GM13977 (cell line): ENCODE measurements around the gene TNFAIP1.

ENCODE experiments used
- DNase-seq: peaks from one replicate; pipeline ENCODE4 v3.0.0; 2012; ENCODE audit warnings: low spot score
- CTCF ChIP-seq: IDR thresholded peaks from 2 replicates; pipeline ENCODE4 v1.5.1; 2012; ENCODE audit warnings: mild to moderate bottlenecking, control low read depth; ENCODE audit not compliant: insufficient read depth; ENCODE audit errors: extremely low read depth, missing control alignments
- in situ Hi-C: fragments of 300-500 bp; cut with MboI; formaldehyde crosslinking; loops from one replicate; pipeline ENCODE4 v1.12.0; 2022; ENCODE audit warnings: low sequenced_read_pairs, low pct_unique_long_range_greater_than_20kb, mixed read lengths, inconsistent platforms; ENCODE audit not compliant: unreplicated experiment

TNFAIP1 gene

GRCh38 chr17:28325211-28325610, 10.3 kb upstream of the TNFAIP1 start:
- in situ Hi-C loops, result no loop called here
- DNase-seq, result no peak
- no peak for TF ChIP-seq CTCF

GRCh38 chr17:28326114-28326513, 9.4 kb upstream of the TNFAIP1 start:
- in situ Hi-C loops, result no loop called here
- TF ChIP-seq CTCF, result no peak
- DNase-seq, result no peak

GRCh38 chr17:28327031-28327607, 8.4 kb upstream of the TNFAIP1 start:
- peak; percentile 47 for DNase-seq
- no peak for TF ChIP-seq CTCF
- in situ Hi-C loops, result no loop called here

- in situ Hi-C loops, result no loop called here
- DNase-seq, result no peak
- TF ChIP-seq CTCF, result no peak
Observed at GRCh38 chr17:28327709-28328108, 7.9 kb upstream of the TNFAIP1 start.

GRCh38 chr17:28328325-28328724, 7.2 kb upstream of the TNFAIP1 start:
- no peak for DNase-seq
- no peak for TF ChIP-seq CTCF
- in situ Hi-C loops, result no loop called here

GRCh38 chr17:28330671-28331070, 4.9 kb upstream of the TNFAIP1 start:
- DNase-seq, result no peak
- in situ Hi-C loops, result no loop called here
- no peak for TF ChIP-seq CTCF
